Measurements from ENCODE around the gene CCDC12. TPM values are rescaled to one million over a fixed set of nuclear protein-coding genes. Genes with fewer than 3 reads are reported as not detected.

The CCDC12 gene
- total RNA-seq, 4 donors from 2014 or later = 64.6 to 101 (median 82.5) TPM

DNA sequence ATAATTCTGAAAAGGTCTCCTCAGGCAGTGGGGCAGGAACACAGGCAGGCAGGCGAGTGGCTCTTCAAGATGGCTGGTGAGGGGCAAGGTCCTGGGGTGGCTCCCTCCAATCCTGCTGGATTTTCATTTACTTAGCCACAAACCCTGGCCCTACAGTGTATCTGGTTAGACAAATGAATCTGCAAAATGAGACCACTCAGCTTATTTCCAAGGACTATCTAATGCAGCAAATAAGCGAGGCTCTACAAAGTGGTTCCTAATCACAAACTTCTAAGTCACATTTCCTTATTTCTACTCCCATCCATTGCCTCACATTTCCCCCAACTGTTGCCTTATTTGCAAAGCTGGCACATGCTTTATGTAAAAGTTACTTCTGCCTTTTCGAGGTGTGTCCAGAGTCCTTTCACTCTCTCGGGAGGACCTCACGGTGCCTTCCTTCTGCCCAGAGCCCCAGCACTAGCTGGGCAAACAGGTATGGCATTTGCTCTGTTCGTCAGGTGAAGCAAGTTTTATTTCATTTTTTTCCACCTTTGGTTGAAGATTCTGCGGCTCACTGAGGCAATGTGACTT is 40.5 kb downstream of the CCDC12 start:
- H3K4me3 ChIP-seq (ENCODE audit: low read depth, poor library complexity, severe bottlenecking) = no peak overlapping the region
- intact Hi-C loops (cut with DNase I; ENCODE audit: low total_unique reads) = no loop called here
- WGBS, 2 donors = 85 to 86% methylated on average over 7 of the region's 7 CpGs
- TF ChIP-seq POLR2A (IDR thresholded peaks at IDR 0.05) = no peak
- TF ChIP-seq, protein P1, sequence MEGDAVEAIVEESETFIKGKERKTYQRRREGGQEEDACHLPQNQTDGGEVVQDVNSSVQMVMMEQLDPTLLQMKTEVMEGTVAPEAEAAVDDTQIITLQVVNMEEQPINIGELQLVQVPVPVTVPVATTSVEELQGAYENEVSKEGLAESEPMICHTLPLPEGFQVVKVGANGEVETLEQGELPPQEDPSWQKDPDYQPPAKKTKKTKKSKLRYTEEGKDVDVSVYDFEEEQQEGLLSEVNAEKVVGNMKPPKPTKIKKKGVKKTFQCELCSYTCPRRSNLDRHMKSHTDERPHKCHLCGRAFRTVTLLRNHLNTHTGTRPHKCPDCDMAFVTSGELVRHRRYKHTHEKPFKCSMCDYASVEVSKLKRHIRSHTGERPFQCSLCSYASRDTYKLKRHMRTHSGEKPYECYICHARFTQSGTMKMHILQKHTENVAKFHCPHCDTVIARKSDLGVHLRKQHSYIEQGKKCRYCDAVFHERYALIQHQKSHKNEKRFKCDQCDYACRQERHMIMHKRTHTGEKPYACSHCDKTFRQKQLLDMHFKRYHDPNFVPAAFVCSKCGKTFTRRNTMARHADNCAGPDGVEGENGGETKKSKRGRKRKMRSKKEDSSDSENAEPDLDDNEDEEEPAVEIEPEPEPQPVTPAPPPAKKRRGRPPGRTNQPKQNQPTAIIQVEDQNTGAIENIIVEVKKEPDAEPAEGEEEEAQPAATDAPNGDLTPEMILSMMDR (IDR thresholded peaks at IDR 0.05) = no peak
- no peak for DNase-seq (ENCODE audit: low spot score in 2 of 2)

DNA sequence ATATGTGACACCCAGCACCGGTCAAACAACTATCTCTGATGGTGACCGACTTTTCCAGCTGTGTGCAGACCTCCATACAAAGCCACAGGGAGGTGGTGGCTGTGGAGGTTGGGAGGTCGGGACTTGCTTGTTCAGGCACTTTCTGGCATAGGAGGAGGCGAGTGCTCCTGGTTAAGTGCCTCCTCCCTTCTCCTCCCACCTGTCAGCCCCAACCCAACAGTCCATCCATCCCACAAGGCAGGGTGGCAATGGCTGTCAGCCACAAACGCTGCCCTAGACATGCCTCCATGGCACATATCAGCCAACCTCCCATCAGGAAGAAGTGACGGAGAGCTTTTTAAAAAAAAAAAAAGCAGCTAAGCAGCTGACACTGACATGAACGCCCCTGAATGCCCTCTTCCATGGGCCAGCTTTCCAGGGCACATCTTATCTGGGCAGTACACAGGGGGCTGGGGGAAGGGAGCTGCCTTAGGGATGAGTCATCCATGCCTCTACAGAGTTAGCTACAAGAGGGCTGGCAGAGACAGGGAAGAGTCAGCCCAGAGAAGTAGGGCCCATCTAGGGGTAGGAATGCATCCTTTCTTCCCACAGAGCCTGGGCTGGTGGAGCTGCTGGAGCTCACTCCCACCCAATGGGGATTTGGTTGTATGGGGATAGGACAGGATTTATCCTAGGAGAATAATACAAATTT is 41.2 kb downstream of the CCDC12 start:
- DNase-seq (ENCODE audit: low spot score in 2 of 2) = peak in 1 of 2 donors; percentile 54
- TF ChIP-seq POLR2A (IDR thresholded peaks at IDR 0.05) = no peak
- TF ChIP-seq, protein P1 (IDR thresholded peaks at IDR 0.05) = no peak
- 47 to 54% methylated on average over 7 of the region's 7 CpGs for WGBS, 2 donors
- no peak overlapping the region for H3K4me3 ChIP-seq (ENCODE audit: low read depth, poor library complexity, severe bottlenecking)
- intact Hi-C loops (cut with DNase I; ENCODE audit: low total_unique reads) = no loop called here

DNA sequence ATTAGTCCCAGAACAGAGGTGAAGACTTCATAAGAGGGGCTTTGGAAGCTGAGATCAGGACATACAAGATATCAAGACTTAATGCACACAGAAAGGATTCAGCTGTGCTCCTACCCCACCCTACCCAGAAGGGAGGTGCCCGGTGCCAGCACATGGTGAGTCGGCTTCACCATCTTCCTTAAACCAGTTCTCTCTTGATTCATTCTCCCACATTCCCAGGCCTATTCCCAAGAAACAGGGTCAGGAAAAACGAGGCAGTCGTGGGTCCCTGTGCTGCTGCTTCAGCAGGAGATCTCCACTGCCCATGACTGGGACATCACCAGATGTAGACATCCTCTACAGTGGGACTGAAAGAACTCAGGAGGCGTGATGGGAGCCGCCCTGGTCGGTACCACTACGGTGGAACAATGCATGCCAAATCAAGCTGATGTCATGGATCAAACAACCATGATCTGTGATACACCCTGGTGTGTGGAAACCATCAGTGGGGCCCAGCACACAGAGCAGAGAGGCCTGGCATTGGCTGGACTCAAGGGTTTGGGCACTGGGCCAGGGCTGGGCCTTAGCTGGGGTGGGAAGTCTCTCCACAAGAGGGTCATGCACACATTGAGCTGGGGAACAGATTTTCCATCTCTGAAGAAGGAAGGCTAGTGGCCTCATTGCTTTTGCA is 41.9 kb downstream of the CCDC12 start:
- intact Hi-C loops (cut with DNase I; ENCODE audit: low total_unique reads) = no loop called here
- no peak overlapping the region for H3K4me3 ChIP-seq (ENCODE audit: low read depth, poor library complexity, severe bottlenecking)
- TF ChIP-seq POLR2A (IDR thresholded peaks at IDR 0.05) = no peak
- TF ChIP-seq, protein P1 (IDR thresholded peaks at IDR 0.05) = no peak
- 42% methylated on average over 8 of the region's 8 CpGs for WGBS, 2 donors
- DNase-seq (ENCODE audit: low spot score in 2 of 2) = no peak

DNA sequence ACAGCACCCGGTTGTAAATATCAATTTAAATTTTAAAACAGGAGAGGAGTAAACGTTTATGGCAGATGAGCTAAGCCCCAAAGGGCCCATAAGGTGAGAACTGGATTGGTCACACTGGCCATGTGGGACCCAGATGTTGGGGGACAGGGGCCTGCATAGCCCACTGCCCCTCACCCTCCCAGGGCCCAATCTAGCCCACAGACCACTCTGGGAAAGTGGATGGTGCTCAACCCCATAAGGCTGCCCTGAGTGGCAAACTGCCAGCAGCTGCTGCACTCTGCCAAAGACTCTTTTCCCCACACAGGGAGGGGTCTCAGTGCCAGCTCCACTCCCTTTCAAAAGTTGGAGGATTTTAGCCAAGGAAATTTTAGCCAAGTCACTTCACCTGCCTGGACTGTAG is 42.5 kb downstream of the CCDC12 start:
- no peak overlapping the region for H3K4me3 ChIP-seq (ENCODE audit: low read depth, poor library complexity, severe bottlenecking)
- intact Hi-C loops (cut with DNase I; ENCODE audit: low total_unique reads) = no loop called here
- TF ChIP-seq POLR2A (IDR thresholded peaks at IDR 0.05) = no peak
- TF ChIP-seq, protein P1 (IDR thresholded peaks at IDR 0.05) = no peak
- WGBS, 2 donors = 25 to 40% methylated on average over 2 of the region's 2 CpGs
- no peak for DNase-seq (ENCODE audit: low spot score in 2 of 2)

DNA sequence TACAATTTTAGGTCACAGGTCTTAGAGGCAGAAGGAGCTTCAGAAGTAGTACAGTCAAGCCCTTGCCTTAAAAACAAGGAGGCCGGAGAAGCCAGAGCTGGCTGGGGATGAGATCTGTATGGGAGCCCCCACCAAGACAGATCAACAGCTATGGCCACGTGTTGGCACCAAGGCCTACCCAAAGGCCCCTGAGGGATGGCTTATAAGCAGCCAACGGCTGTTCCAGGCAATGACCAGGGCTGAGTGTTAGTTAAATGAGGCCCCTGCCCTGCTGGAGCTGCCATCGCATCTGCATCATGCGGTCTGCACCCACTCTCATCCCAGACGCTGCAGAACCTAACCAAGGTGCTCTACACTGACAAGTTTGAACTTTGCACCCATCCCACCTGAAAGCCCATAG is 43.3 kb downstream of the CCDC12 start:
- no peak for DNase-seq (ENCODE audit: low spot score in 2 of 2)
- intact Hi-C loops (cut with DNase I; ENCODE audit: low total_unique reads) = no loop called here
- WGBS, 2 donors = 62 to 64% methylated on average over 6 of the region's 6 CpGs
- TF ChIP-seq, protein P1 (IDR thresholded peaks at IDR 0.05) = no peak
- TF ChIP-seq POLR2A (IDR thresholded peaks at IDR 0.05) = no peak
- H3K4me3 ChIP-seq (ENCODE audit: low read depth, poor library complexity, severe bottlenecking) = no peak overlapping the region

Data from lower leg skin (tissue), 4 donors.